Effector memory CD4-positive, alpha-beta T cell (primary cell): Measurements from ENCODE around the gene RPS6KL1.

Experiments
- DNase-seq, 3 donors: peaks; one replicate each; pipeline ENCODE4 v3.0.0-alpha.2; 2020
- H3K27ac ChIP-seq: 2 replicates; pipeline ENCODE4 v1.7.0; 2013; ENCODE audit warnings: mild to moderate bottlenecking, low read length, moderate library complexity; ENCODE audit not compliant: insufficient read depth, poor library complexity, severe bottlenecking
- H3K27me3 ChIP-seq: replicated peaks from 2 replicates; pipeline ENCODE4 v1.7.0; 2013; ENCODE audit warnings: mild to moderate bottlenecking, low read length; ENCODE audit not compliant: insufficient read depth, control insufficient read depth, poor library complexity, severe bottlenecking
- H3K36me3 ChIP-seq: 2 replicates; pipeline ENCODE4 v1.7.0; 2013; ENCODE audit warnings: mild to moderate bottlenecking, low read length, moderate library complexity; ENCODE audit not compliant: control insufficient read depth, insufficient read depth
- H3K4me1 ChIP-seq: 2 replicates; pipeline ENCODE4 v1.7.0; 2013; ENCODE audit warnings: low read length, mild to moderate bottlenecking; ENCODE audit not compliant: control insufficient read depth, insufficient read depth, poor library complexity, severe bottlenecking
- H3K4me3 ChIP-seq: 2 replicates; pipeline ENCODE4 v1.7.0; 2013; ENCODE audit warnings: low read length, low read depth, mild to moderate bottlenecking; ENCODE audit not compliant: insufficient read depth, poor library complexity, severe bottlenecking
- H3K9me3 ChIP-seq: 2 replicates; pipeline ENCODE4 v1.7.0; 2013; ENCODE audit warnings: mild to moderate bottlenecking, low read length, moderate library complexity; ENCODE audit not compliant: control insufficient read depth

Gene RPS6KL1

DNA sequence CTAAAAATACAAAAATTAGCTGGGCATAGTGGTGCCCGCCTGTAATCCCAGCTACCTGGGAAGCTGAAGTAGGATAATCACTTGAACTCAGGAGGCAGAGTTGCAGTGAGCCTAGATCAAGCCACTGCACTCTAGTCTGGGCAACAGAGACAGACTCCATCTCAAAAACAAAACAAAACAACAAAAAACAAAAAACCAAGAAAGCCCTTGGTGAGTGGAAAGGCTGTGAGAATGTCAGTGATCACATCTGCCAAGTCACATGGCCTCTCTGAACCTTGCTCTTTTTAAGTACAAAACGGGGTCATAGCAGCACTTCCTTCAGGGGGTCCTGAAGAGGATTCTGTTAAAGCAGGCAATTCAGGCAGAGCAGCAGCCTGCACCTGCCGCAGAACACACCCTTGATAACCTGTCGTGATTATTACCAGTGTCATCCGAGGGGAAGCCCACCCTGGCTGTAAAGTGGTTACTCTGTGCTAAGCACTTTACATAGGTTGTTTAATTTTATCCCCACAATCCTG lies 9.6 kb downstream of the RPS6KL1 start:
- Histone ChIP-seq H3K27ac (no peak overlapping the region), H3K27me3 (no peaks in the 10 kb centered on the region), H3K4me1 (no peaks in the 10 kb centered on the region), H3K36me3 (no peaks in the 10 kb centered on the region), H3K9me3 (no peaks in the 10 kb centered on the region), H3K4me3 (no peak overlapping the region)
- no peak for DNase-seq

DNA sequence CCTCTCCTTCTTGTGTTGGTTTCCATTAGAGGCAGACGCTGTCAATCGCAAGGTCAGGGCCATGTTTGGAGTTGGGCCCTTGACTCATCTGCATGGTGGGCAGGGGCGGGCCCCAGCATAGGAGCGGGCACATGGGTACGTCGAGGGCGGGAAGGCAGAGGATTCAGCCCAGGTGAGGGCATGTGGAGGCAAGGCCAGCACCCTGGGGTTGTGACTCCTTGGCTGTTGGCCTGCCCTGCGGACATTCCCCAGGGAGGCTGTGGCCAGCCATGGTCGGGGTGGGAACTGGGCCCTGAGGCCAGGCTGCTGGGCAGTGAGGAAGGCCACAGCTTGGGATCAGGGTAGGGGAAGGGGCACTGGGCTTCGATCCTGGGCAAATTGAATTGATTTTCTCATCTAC lies 10.3 kb downstream of the RPS6KL1 start:
- H3K4me1 ChIP-seq = no peaks in the 10 kb centered on the region
- no peak for DNase-seq
- no peaks in the 10 kb centered on the region for H3K9me3 ChIP-seq
- no peak overlapping the region for H3K27ac ChIP-seq
- H3K4me3 ChIP-seq = no peak overlapping the region
- no peaks in the 10 kb centered on the region for H3K27me3 ChIP-seq
- H3K36me3 ChIP-seq = no peaks in the 10 kb centered on the region

DNA sequence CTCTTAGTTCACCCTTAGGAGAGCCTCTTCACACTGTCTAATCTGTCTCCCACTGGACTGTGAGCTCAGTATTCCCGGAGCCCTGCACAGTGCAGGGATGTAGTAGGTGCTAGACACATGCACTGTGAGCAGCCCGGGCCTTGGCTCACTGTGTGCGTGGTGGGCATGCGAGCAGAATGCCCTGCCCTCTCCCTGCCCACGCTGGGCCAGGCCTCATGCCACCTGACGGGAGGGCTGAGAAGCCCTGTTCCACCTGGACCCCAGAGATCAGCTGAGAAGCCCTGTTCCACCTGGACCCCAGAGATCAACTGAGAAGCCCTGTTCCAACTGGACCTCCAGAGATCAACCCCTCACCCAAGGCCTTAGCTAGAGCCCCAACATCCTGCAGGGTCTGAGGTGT lies 10.9 kb downstream of the RPS6KL1 start:
- DNase-seq = no peak
- Histone ChIP-seq H3K4me1 (no peaks in the 10 kb centered on the region), H3K27me3 (no peaks in the 10 kb centered on the region)

DNA sequence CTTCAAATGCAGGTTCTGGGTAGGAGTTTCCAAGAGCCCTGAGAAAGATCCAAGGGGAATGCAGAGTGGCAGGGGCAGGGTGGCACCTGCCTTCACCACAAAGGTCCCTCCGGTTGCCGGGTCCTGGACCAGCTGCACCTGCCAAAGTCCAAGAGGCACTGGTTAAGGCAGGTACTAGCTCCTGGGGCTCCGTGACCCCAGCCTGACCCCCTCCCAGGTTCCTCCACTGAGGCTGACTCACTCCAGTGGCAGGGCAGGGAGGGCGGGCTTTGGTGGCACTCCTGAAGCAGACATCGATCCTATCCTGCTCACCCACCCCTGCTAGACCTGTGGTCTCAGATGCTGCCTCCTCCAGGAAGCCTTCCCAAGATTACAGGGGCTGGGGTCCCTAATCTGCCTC lies 11.4 kb downstream of the RPS6KL1 start:
- H3K36me3 ChIP-seq = peaks cover 5% of the 10 kb centered on the region
- no peaks in the 10 kb centered on the region for H3K9me3 ChIP-seq
- H3K4me1 ChIP-seq = no peaks in the 10 kb centered on the region
- H3K27me3 ChIP-seq = no peaks in the 10 kb centered on the region
- no peak for DNase-seq
- no peak overlapping the region for H3K27ac ChIP-seq
- no peak overlapping the region for H3K4me3 ChIP-seq

More for the DNA sequence above, 10.9 kb downstream of the RPS6KL1 start:
- Histone ChIP-seq H3K36me3 (peaks cover under 1% of the 10 kb centered on the region), H3K4me3 (no peak overlapping the region), H3K27ac (no peak overlapping the region), H3K9me3 (no peaks in the 10 kb centered on the region)

DNA sequence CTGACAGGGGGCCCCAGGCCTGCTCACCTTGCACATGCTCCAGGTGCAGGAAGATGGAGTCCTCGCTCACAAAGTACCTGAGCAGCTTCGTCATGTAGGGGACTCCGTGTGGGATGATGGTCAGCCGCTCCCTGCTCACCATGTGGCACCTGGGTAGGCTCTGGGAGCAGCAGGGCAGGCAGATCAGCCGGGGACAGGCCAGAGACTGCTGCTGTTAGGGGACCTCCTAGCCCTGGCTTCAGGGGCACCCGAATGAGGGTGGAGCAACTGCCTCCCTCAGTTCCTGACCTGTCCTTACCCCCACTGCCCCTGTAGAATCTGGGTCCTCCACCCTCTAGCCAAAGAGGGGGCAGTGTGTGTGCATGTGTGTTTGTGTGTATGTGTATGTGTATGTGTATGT lies 11.8 kb downstream of the RPS6KL1 start:
- Histone ChIP-seq H3K36me3 (peaks cover 7% of the 10 kb centered on the region), H3K27ac (no peak overlapping the region), H3K27me3 (no peaks in the 10 kb centered on the region), H3K4me1 (no peaks in the 10 kb centered on the region), H3K4me3 (no peak overlapping the region), H3K9me3 (no peaks in the 10 kb centered on the region)
- no peak for DNase-seq

DNA sequence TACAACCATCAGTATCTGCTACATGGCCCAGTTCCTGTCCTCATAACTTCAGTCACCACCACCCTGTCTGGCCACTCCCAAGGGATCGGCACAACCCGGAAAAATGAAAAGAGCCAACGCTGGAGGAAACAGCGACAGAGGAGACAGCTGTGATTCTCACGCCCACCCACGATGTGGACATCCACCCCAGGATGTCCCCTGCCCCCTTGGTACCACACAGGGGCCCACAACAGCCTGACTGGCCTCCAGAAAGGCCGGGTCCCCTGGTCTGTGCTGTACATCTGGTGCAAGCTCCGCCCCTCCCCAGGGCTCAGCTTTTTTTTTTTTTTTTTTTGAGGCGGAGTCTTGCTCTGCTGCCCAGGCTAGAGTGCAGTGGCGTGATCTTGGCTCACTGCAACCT lies 12.5 kb downstream of the RPS6KL1 start:
- no peak overlapping the region for H3K4me3 ChIP-seq
- H3K9me3 ChIP-seq = no peaks in the 10 kb centered on the region
- DNase-seq = no peak
- H3K36me3 ChIP-seq = peaks cover 7% of the 10 kb centered on the region
- H3K4me1 ChIP-seq = no peaks in the 10 kb centered on the region
- no peaks in the 10 kb centered on the region for H3K27me3 ChIP-seq
- H3K27ac ChIP-seq = no peak overlapping the region

DNA sequence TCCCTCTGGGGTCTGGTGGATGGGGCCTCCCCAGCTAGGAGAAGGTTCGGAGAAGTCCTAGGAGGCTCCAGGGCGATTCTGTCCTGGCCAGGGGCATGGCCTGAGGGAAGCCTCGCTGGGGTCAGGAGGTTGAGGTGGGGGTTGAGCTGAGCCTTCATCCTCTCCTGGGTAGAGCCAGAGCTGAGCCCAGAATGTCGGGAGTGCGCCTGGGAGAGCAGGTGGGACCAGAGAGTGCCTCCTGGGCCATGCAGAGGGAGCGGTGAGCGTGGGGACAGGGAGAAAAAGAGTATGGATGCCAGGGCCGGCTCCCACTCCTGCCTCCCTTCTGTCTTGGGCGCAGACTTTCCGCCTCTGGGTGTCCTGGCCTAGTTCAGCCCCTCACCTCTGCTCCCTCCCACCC lies 13.1 kb downstream of the RPS6KL1 start:
- H3K27ac ChIP-seq = no peak overlapping the region
- peaks cover 7% of the 10 kb centered on the region for H3K36me3 ChIP-seq
- H3K4me1 ChIP-seq = no peaks in the 10 kb centered on the region

DNA sequence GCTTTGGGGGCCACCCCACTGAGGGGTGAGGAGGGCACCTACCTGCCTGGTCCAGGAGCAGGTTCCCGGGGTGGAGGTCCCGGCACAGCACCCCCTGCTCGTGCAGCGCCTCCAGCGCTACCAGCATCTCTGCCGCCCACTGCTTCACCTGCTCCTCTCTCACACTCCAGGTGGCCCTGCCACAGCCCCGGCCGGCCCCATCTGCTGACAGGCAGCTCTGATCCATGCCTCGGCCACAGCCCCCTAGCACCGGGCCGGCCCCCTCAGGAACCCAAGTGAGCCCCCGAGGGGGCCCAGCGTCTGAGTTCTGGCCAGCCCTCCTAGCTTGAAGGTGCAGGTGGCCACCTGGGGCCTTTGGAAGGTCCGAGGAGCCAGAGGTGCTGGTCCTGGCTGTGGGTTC lies 13.6 kb downstream of the RPS6KL1 start:
- H3K4me3 ChIP-seq = no peak overlapping the region
- H3K36me3 ChIP-seq = peaks cover 7% of the 10 kb centered on the region

More for the DNA sequence above, 13.1 kb downstream of the RPS6KL1 start:
- Histone ChIP-seq H3K27me3 (no peaks in the 10 kb centered on the region), H3K9me3 (no peaks in the 10 kb centered on the region), H3K4me3 (no peak overlapping the region)
- no peak for DNase-seq

DNA sequence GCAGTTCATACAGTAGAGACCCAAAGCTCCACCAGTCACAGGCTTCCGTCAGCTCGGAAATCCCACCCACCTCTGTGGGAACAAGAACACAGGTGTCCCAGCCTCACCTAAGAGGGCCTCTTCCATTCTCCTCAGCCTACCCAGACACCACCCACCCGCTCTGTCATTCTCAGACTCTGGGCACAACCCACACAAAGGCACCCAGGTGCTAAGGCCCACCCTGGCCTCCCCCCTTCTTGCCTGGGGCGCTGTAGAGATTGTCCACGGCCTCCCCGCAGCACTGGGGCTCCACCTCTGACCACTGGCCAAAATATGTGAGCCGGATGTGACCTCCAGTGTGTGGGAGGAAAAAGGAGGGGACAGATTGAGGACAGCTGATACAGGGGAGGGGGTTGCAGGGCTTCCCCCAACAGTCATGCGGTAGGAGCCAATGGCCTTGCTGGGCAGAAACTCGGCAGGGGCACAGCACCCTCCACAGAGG lies 14.2 kb downstream of the RPS6KL1 start:
- Histone ChIP-seq H3K27ac (no peak overlapping the region), H3K4me3 (no peak overlapping the region), H3K36me3 (peaks cover 10% of the 10 kb centered on the region), H3K27me3 (no peaks in the 10 kb centered on the region), H3K9me3 (no peaks in the 10 kb centered on the region), H3K4me1 (no peaks in the 10 kb centered on the region)
- DNase-seq = no peak

More for the DNA sequence above, 13.6 kb downstream of the RPS6KL1 start:
- H3K27me3 ChIP-seq = no peaks in the 10 kb centered on the region
- H3K4me1 ChIP-seq = no peaks in the 10 kb centered on the region
- no peaks in the 10 kb centered on the region for H3K9me3 ChIP-seq
- no peak for DNase-seq
- H3K27ac ChIP-seq = no peak overlapping the region

DNA sequence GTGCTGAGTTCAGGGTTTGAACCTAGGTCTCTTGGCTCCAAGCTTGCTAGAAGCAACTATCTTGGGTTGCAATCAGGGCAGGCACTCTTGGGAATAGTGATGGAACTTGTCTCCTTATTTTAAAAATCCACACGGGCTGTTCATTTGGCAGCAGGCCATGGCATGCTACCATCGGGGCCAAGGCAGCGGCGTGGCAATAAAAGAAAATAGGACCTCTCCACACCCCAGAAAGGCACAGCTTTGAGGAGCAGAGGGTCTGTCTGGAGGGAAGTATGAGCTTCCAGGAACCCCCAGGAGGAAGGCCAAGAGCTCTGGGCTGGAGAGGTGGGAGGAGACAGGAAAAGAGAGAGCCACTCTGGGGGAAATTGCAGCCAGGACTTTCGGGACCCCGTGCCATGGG lies 15.3 kb downstream of the RPS6KL1 start:
- no peak overlapping the region for H3K4me3 ChIP-seq
- no peak overlapping the region for H3K27ac ChIP-seq
- H3K9me3 ChIP-seq = no peaks in the 10 kb centered on the region
- DNase-seq = no peak
- H3K27me3 ChIP-seq = no peaks in the 10 kb centered on the region
- no peaks in the 10 kb centered on the region for H3K4me1 ChIP-seq
- H3K36me3 ChIP-seq = peaks cover 19% of the 10 kb centered on the region
